Common myeloid progenitor, CD34-positive (primary cell): ENCODE measurements around the gene VPS13D.

Experiments used
- CTCF ChIA-PET: fragments of 350-600 bp; sonication (Branson Sonifier 250); formaldehyde crosslinking; loops from one replicate; lab custom pipeline; 2021; ENCODE audit warnings: antibody characterized with exemption; lab: Charles Lee
- POLR2A ChIA-PET: fragments of 350-600 bp; sonication (Branson Sonifier 250); formaldehyde crosslinking; loops from one replicate; lab custom pipeline; 2021; ENCODE audit warnings: antibody characterized with exemption; lab: Charles Lee
- DNase-seq, 3 donors: peaks; one replicate each; pipeline versions ENCODE4 v3.0.0 to v3.0.0-alpha.2; 2013
- H3K27ac ChIP-seq, 2 experiments: 1 replicate in 1 of 2; 2 replicates in 1 of 2; pipeline ENCODE4 v1.7.0; 2013; ENCODE audit warnings: inconsistent platforms in 2 of 2, low read length in 2 of 2, mild to moderate bottlenecking in 2 of 2, low read depth in 1 of 2, moderate library complexity in 1 of 2; ENCODE audit not compliant: severe bottlenecking in 2 of 2, insufficient read depth in 1 of 2, poor library complexity in 1 of 2
- H3K27me3 ChIP-seq, 5 experiments: replicated peaks in 2 of 5; 1 replicate in 3 of 5; 2 replicates in 2 of 5; pipeline versions ENCODE4 v1.6.1 to v1.7.0; 2013; ENCODE audit warnings: low read length in 4 of 5, mild to moderate bottlenecking in 2 of 5, moderate library complexity in 2 of 5, inconsistent platforms in 1 of 5; ENCODE audit not compliant: insufficient read depth in 5 of 5, control insufficient read depth in 4 of 5
- H3K36me3 ChIP-seq, 4 experiments: 1 replicate in 2 of 4; 2 replicates in 2 of 4; pipeline versions ENCODE4 v1.6.1 to v1.7.0; 2013; ENCODE audit warnings: low read length in 3 of 4, control low read depth in 1 of 4, mild to moderate bottlenecking in 1 of 4; ENCODE audit not compliant: control insufficient read depth in 4 of 4, insufficient read depth in 4 of 4
- H3K4me1 ChIP-seq, 4 experiments: 1 replicate in 3 of 4; 2 replicates in 1 of 4; pipeline versions ENCODE4 v1.6.1 to v1.7.1; 2013; ENCODE audit warnings: low read length in 3 of 4, mild to moderate bottlenecking in 3 of 4, control low read depth in 1 of 4, inconsistent platforms in 1 of 4, moderate library complexity in 1 of 4; ENCODE audit not compliant: control insufficient read depth in 4 of 4, insufficient read depth in 4 of 4; ENCODE audit errors: control extremely low read depth in 1 of 4
- H3K4me3 ChIP-seq, 7 experiments: 1 replicate in 4 of 7; 2 replicates in 3 of 7; pipeline versions ENCODE4 v1.5.1 to v1.7.0; 2013; ENCODE audit warnings: mild to moderate bottlenecking in 7 of 7, low read length in 6 of 7, moderate library complexity in 6 of 7, inconsistent platforms in 2 of 7, low read depth in 2 of 7, control low read depth in 1 of 7; ENCODE audit not compliant: insufficient read depth in 4 of 7, control insufficient read depth in 1 of 7; ENCODE audit errors: extremely low read depth in 1 of 7
- H3K9me3 ChIP-seq, 5 experiments: 1 replicate in 4 of 5; 2 replicates in 1 of 5; pipeline versions ENCODE4 v1.6.1 to v1.7.1; 2013; ENCODE audit warnings: low read length in 4 of 5, mild to moderate bottlenecking in 2 of 5, inconsistent platforms in 1 of 5, low read depth in 1 of 5, moderate library complexity in 1 of 5; ENCODE audit not compliant: control insufficient read depth in 4 of 5, insufficient read depth in 2 of 5; ENCODE audit errors: control extremely low read depth in 1 of 5
- WGBS: methylation state at CpG from one replicate; pipeline ENCODE4 v1.1.5; 2013; ENCODE audit not compliant: insufficient coverage; 5-methylcytosine and 5-hydroxymethylcytosine counted together

VPS13D gene

DNA sequence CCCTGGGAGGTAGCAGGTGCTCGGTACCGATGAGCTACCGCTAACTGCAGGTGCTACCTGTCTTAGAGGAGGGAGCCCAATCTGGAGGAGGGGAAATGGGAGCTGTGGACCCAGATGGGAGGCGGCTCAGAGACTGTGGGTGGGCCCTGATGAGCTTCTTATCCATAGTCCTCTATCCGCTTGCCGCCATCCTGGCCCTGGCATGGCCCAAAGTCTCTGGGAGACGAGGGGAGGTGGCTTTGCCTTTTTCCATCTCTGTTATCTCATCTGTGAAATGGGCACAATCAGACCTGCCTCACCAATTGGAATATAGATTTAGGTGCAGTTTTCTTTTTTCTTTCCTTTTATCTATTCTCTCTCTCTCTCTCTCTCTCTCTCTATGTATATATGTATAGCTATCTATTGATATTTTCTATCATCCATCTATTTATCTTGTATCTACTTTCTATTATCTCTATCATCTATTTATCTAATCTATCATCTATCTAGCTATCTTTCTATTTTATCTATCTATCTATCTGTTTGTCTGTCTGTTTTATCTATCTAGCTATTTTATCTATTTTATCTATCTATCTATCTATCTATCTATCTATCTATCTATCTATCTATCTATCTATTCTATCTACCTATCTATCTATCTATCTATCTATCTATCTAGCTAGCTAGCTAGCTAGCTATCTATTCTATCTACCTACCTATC lies 46.6 kb upstream of the VPS13D start:
- CTCF ChIA-PET = interaction anchor here (0.6 to 7.3 kb wide), 8 partner anchors 10 to 60 kb away, joined by 3 to 89 read pairs (median 4); no protein-coding TSS in a partner anchor
- DNase-seq = no peak
- Histone ChIP-seq H3K9me3 (no peaks in the 10 kb centered on the region), H3K4me3 (no peak overlapping the region), H3K27ac (no peak overlapping the region), H3K36me3 (peaks cover 0 to 12% (median 0%) of the 10 kb centered on the region in 4 experiments), H3K4me1 (peaks cover 3 to 84% (median 48%) of the 10 kb centered on the region in 4 experiments), H3K27me3 (no peaks in the 10 kb centered on the region)
- POLR2A ChIA-PET = interaction anchor here (0.6 to 1.5 kb wide), 2 partner anchors 10 to 446 kb away, joined by 3 to 4 read pairs; no protein-coding TSS in a partner anchor
- 99% methylated on average over 6 of the region's 7 CpGs for WGBS

GRCh38 chr1:12184008-12184681 lies 45.7 kb upstream of the VPS13D start:
- Histone ChIP-seq H3K27me3 (no peaks in the 10 kb centered on the region), H3K27ac (peak overlapping the region in 1 of 2 experiments; percentile 11), H3K4me3 (peak overlapping the region in 2 of 7 experiments; percentile 8 to 21), H3K4me1 (peaks cover 3 to 75% (median 39%) of the 10 kb centered on the region in 4 experiments), H3K9me3 (no peaks in the 10 kb centered on the region), H3K36me3 (peaks cover 0 to 20% (median 0%) of the 10 kb centered on the region in 4 experiments)
- POLR2A ChIA-PET = interaction anchor here (1.2 kb wide), 2 partner anchors 10 to 51 kb away, joined by 3 to 4 read pairs; no protein-coding TSS in a partner anchor
- CTCF ChIA-PET = interaction anchor here (0.8 to 7.3 kb wide), 8 partner anchors 9 to 61 kb away, joined by 3 to 89 read pairs (median 4); no protein-coding TSS in a partner anchor
- 21% methylated on average over 8 of the region's 10 CpGs for WGBS
- peak in 2 of 3 donors; percentile 87 to 88 for DNase-seq

GRCh38 chr1:12185036-12185917 lies 44.6 kb upstream of the VPS13D start:
- ChIA-PET CTCF (interaction anchor here (0.6 to 7.3 kb wide), 5 partner anchors 12 to 62 kb away, joined by 3 to 89 read pairs (median 3); no protein-coding TSS in a partner anchor), POLR2A (interaction anchor here (1.2 kb wide), 2 partner anchors 8 to 52 kb away, joined by 3 to 4 read pairs; no protein-coding TSS in a partner anchor)
- Histone ChIP-seq H3K4me1 (peaks cover 3 to 64% (median 28%) of the 10 kb centered on the region in 4 experiments), H3K27me3 (no peaks in the 10 kb centered on the region), H3K9me3 (no peaks in the 10 kb centered on the region), H3K27ac (no peak overlapping the region), H3K4me3 (peak overlapping the region in 1 of 7 experiments; percentile 8), H3K36me3 (peaks cover 0 to 26% (median 0%) of the 10 kb centered on the region in 4 experiments)
- 91% methylated on average over 15 of the region's 19 CpGs for WGBS
- DNase-seq = peak in 1 of 3 donors; percentile 28

DNA sequence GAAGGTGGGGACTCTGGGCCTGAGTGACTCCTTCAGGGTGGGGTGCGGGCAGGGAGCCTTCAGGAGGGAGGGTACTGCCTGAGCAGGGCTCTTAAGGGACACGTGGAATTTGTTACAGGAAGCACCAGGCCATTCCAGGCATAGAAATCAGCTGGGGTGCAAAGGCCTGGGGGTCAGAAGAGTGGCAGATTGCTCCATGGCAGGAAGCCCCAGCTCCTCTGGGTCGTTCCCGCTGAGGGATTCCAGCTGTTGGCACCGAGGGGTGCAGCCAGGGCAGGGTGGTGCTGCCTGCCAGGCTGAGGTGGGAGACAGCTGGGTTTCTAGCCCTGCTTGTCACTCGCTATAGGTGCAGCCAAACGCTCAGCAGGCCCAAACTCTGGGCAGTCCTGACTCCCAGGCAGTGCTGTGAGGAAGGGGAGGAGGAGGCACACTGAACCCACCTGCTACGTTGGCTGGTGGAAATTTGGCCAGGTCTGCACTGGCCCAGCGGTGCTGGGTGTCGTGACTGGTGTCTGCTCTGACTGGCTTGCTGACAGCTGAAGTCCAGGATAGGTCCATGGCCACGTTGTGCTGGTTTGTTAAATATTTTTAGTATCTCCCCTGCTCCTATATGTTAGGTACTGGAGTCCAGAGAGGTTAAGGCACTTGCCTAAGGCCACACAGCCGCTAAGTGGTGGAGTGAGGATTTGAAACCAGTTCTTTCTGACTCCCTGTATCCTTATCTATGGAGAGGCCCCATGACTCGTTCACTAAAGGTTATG lies 43.7 kb upstream of the VPS13D start:
- no peak for DNase-seq
- Histone ChIP-seq H3K36me3 (peaks cover 0 to 30% (median 0%) of the 10 kb centered on the region in 4 experiments), H3K4me3 (no peak overlapping the region), H3K9me3 (no peaks in the 10 kb centered on the region), H3K27me3 (no peaks in the 10 kb centered on the region), H3K27ac (no peak overlapping the region), H3K4me1 (peaks cover 3 to 56% (median 21%) of the 10 kb centered on the region in 4 experiments)
- POLR2A ChIA-PET = interaction anchor here (0.5 to 0.7 kb wide), 2 partner anchors 13 to 53 kb away, joined by 3 read pairs; no protein-coding TSS in a partner anchor
- 79% methylated on average over 9 of the region's 13 CpGs for whole genome bisulfite sequencing
- CTCF ChIA-PET = interaction anchor here (0.8 to 7.3 kb wide), 7 partner anchors 11 to 69 kb away, joined by 3 to 89 read pairs (median 3); no protein-coding TSS in a partner anchor

DNA sequence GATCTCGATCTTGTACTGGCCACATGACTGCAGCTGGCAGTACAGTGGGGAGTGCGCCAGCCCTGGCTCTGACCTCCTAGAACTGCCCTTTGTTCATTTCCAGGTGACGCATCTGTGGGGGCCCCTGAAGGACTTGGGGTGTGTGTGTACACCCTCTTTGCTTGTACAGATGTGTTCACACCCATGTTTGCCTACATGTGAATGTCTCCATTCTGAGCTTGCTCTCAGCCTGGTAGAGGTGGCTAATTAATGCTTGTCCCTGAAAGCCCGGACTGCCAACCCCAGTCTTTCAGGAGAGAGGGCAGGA lies 43.2 kb upstream of the VPS13D start:
- Histone ChIP-seq H3K27ac (no peak overlapping the region), H3K36me3 (peaks cover 0 to 33% (median 1%) of the 10 kb centered on the region in 4 experiments), H3K4me3 (no peak overlapping the region), H3K27me3 (no peaks in the 10 kb centered on the region), H3K9me3 (no peaks in the 10 kb centered on the region), H3K4me1 (peaks cover 3 to 50% (median 20%) of the 10 kb centered on the region in 4 experiments)
- 97% methylated on average over 4 of the region's 4 CpGs for WGBS
- DNase-seq = no peak
- ChIA-PET CTCF (interaction anchor here (0.6 to 7.3 kb wide), 6 partner anchors 22 to 1691 kb away, joined by 3 to 89 read pairs (median 3); no protein-coding TSS in a partner anchor), POLR2A (interaction anchor here (0.5 kb wide), 1 partner anchor 13 kb away, joined by 3 read pairs; no protein-coding TSS in a partner anchor)

DNA sequence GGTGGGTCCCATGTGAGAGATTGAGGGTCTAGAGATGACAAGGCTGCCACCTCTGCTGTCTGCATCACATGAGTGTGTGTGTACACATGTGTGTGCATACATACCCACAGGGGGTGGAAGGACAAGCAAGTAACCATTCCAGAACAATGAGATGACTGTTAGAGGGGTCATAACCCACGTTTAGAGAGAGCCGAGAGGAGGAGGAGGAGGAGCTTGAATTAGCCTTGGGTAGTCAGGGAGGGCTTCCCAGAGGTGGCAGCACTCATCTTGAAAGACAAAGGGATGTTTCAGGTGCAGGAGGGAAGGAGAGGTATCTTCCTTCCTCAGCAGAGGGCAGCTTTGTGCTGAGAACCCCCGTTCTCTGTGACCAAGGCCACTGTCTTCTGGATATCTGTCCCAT lies 41.7 kb upstream of the VPS13D start:
- ChIA-PET CTCF (interaction anchor here (0.8 to 1.5 kb wide), 4 partner anchors 10 to 63 kb away, joined by 4 to 6 read pairs (median 4); no protein-coding TSS in a partner anchor), POLR2A (no interaction called here)
- no peak for DNase-seq
- Histone ChIP-seq H3K4me1 (peaks cover 3 to 35% (median 20%) of the 10 kb centered on the region in 4 experiments), H3K4me3 (no peak overlapping the region), H3K27ac (no peak overlapping the region), H3K9me3 (no peaks in the 10 kb centered on the region), H3K36me3 (peaks cover 2 to 41% (median 6%) of the 10 kb centered on the region in 4 experiments), H3K27me3 (no peaks in the 10 kb centered on the region)
- 90% methylated on average over 3 of the region's 3 CpGs for WGBS
